Measurements from ENCODE around the gene MIOX. TPM values are rescaled to one million over a fixed set of nuclear protein-coding genes. Genes with fewer than 3 reads are reported as not detected.

MIOX gene
- total and polyA plus RNA-seq, 2 donors: 0.61 to 1.7 TPM

- Histone ChIP-seq H3K36me3 (ENCODE audit: control insufficient read depth in 2 of 2, insufficient read depth in 2 of 2, low read length in 1 of 2) (peaks cover 86 to 87% of the 10 kb centered on the region in 2 donors), H3K4me1 (ENCODE audit: control insufficient read depth in 2 of 2, insufficient read depth in 2 of 2, low read length in 2 of 2) (peaks cover 0 to 4% of the 10 kb centered on the region in 2 donors), H3K4me3 (ENCODE audit: low read length in 2 of 2) (no peak overlapping the region), H3K9me3 (ENCODE audit: control insufficient read depth in 2 of 2, insufficient read depth in 1 of 2, low read length in 1 of 2) (no peaks in the 10 kb centered on the region), H3K27ac (ENCODE audit: low read depth in 1 of 2, low read length in 1 of 2) (no peak overlapping the region), H3K27me3 (ENCODE audit: control insufficient read depth in 2 of 2, insufficient read depth in 1 of 2, low read length in 1 of 2) (no peaks in the 10 kb centered on the region)
- WGBS: over 99% methylated on average over 5 of the region's 5 CpGs
- no peak for DNase-seq (ENCODE audit: low read depth in 6 of 9, low spot score in 9 of 9)
Measured at GRCh38 chr22:50452649-50453048, 34.0 kb upstream of the MIOX start.

- Histone ChIP-seq H3K4me1 (ENCODE audit: control insufficient read depth in 2 of 2, insufficient read depth in 2 of 2, low read length in 2 of 2) (peaks cover 0 to 4% of the 10 kb centered on the region in 2 donors), H3K9me3 (ENCODE audit: control insufficient read depth in 2 of 2, insufficient read depth in 1 of 2, low read length in 1 of 2) (no peaks in the 10 kb centered on the region), H3K36me3 (ENCODE audit: control insufficient read depth in 2 of 2, insufficient read depth in 2 of 2, low read length in 1 of 2) (peaks cover 86 to 90% of the 10 kb centered on the region in 2 donors), H3K4me3 (ENCODE audit: low read length in 2 of 2) (no peak overlapping the region), H3K27ac (ENCODE audit: low read depth in 1 of 2, low read length in 1 of 2) (no peak overlapping the region), H3K27me3 (ENCODE audit: control insufficient read depth in 2 of 2, insufficient read depth in 1 of 2, low read length in 1 of 2) (no peaks in the 10 kb centered on the region)
- WGBS: 97% methylated on average over 27 of the region's 27 CpGs
- no peak for DNase-seq (ENCODE audit: low read depth in 6 of 9, low spot score in 9 of 9)
Measured at GRCh38 chr22:50454556-50455075, 32.0 kb upstream of the MIOX start.

GRCh38 chr22:50455201-50455600 is 31.5 kb upstream of the MIOX start:
- Histone ChIP-seq H3K27ac (ENCODE audit: low read depth in 1 of 2, low read length in 1 of 2) (no peak overlapping the region), H3K27me3 (ENCODE audit: control insufficient read depth in 2 of 2, insufficient read depth in 1 of 2, low read length in 1 of 2) (no peaks in the 10 kb centered on the region), H3K9me3 (ENCODE audit: control insufficient read depth in 2 of 2, insufficient read depth in 1 of 2, low read length in 1 of 2) (no peaks in the 10 kb centered on the region), H3K4me1 (ENCODE audit: control insufficient read depth in 2 of 2, insufficient read depth in 2 of 2, low read length in 2 of 2) (no peaks in the 10 kb centered on the region), H3K4me3 (ENCODE audit: low read length in 2 of 2) (no peak overlapping the region), H3K36me3 (ENCODE audit: control insufficient read depth in 2 of 2, insufficient read depth in 2 of 2, low read length in 1 of 2) (peaks cover 86 to 90% of the 10 kb centered on the region in 2 donors)
- DNase-seq (ENCODE audit: low read depth in 6 of 9, low spot score in 9 of 9): no peak
- 98% methylated on average over 18 of the region's 18 CpGs for WGBS

GRCh38 chr22:50456026-50456425 is 30.6 kb upstream of the MIOX start:
- 97% methylated on average over 11 of the region's 11 CpGs for WGBS
- no peak for DNase-seq (ENCODE audit: low read depth in 6 of 9, low spot score in 9 of 9)
- no peak overlapping the region for H3K27ac ChIP-seq (ENCODE audit: low read depth in 1 of 2, low read length in 1 of 2)
- H3K9me3 ChIP-seq (ENCODE audit: control insufficient read depth in 2 of 2, insufficient read depth in 1 of 2, low read length in 1 of 2): no peaks in the 10 kb centered on the region
- H3K27me3 ChIP-seq (ENCODE audit: control insufficient read depth in 2 of 2, insufficient read depth in 1 of 2, low read length in 1 of 2): no peaks in the 10 kb centered on the region
- no peak overlapping the region for H3K4me3 ChIP-seq (ENCODE audit: low read length in 2 of 2)
- no peaks in the 10 kb centered on the region for H3K4me1 ChIP-seq (ENCODE audit: control insufficient read depth in 2 of 2, insufficient read depth in 2 of 2, low read length in 2 of 2)
- H3K36me3 ChIP-seq (ENCODE audit: control insufficient read depth in 2 of 2, insufficient read depth in 2 of 2, low read length in 1 of 2): peaks cover 90 to 92% of the 10 kb centered on the region in 2 donors

- H3K4me3 ChIP-seq (ENCODE audit: low read length in 2 of 2): no peak overlapping the region
- no peaks in the 10 kb centered on the region for H3K4me1 ChIP-seq (ENCODE audit: control insufficient read depth in 2 of 2, insufficient read depth in 2 of 2, low read length in 2 of 2)
- peaks cover 92% of the 10 kb centered on the region in 2 donors for H3K36me3 ChIP-seq (ENCODE audit: control insufficient read depth in 2 of 2, insufficient read depth in 2 of 2, low read length in 1 of 2)
- H3K27me3 ChIP-seq (ENCODE audit: control insufficient read depth in 2 of 2, insufficient read depth in 1 of 2, low read length in 1 of 2): no peaks in the 10 kb centered on the region
- no peaks in the 10 kb centered on the region for H3K9me3 ChIP-seq (ENCODE audit: control insufficient read depth in 2 of 2, insufficient read depth in 1 of 2, low read length in 1 of 2)
- no peak for DNase-seq (ENCODE audit: low read depth in 6 of 9, low spot score in 9 of 9)
- 94% methylated on average over 34 of the region's 34 CpGs for WGBS
- H3K27ac ChIP-seq (ENCODE audit: low read depth in 1 of 2, low read length in 1 of 2): no peak overlapping the region
Measured at GRCh38 chr22:50456466-50457234, 30.0 kb upstream of the MIOX start.

- Histone ChIP-seq H3K27ac (ENCODE audit: low read depth in 1 of 2, low read length in 1 of 2) (no peak overlapping the region), H3K27me3 (ENCODE audit: control insufficient read depth in 2 of 2, insufficient read depth in 1 of 2, low read length in 1 of 2) (no peaks in the 10 kb centered on the region), H3K4me3 (ENCODE audit: low read length in 2 of 2) (no peak overlapping the region), H3K9me3 (ENCODE audit: control insufficient read depth in 2 of 2, insufficient read depth in 1 of 2, low read length in 1 of 2) (no peaks in the 10 kb centered on the region), H3K4me1 (ENCODE audit: control insufficient read depth in 2 of 2, insufficient read depth in 2 of 2, low read length in 2 of 2) (no peaks in the 10 kb centered on the region), H3K36me3 (ENCODE audit: control insufficient read depth in 2 of 2, insufficient read depth in 2 of 2, low read length in 1 of 2) (peaks cover 97 to 100% of the 10 kb centered on the region in 2 donors)
- WGBS: 97% methylated on average over 22 of the region's 22 CpGs
- DNase-seq (ENCODE audit: low read depth in 6 of 9, low spot score in 9 of 9): no peak
Measured at GRCh38 chr22:50459016-50459415, 27.6 kb upstream of the MIOX start.

GRCh38 chr22:50459496-50460140 is 27.0 kb upstream of the MIOX start:
- H3K27ac ChIP-seq (ENCODE audit: low read depth in 1 of 2, low read length in 1 of 2): no peak overlapping the region
- H3K27me3 ChIP-seq (ENCODE audit: control insufficient read depth in 2 of 2, insufficient read depth in 1 of 2, low read length in 1 of 2): no peaks in the 10 kb centered on the region
- 98% methylated on average over 41 of the region's 41 CpGs for WGBS

GRCh38 chr22:50460938-50461337 is 25.7 kb upstream of the MIOX start:
- no peaks in the 10 kb centered on the region for H3K9me3 ChIP-seq (ENCODE audit: control insufficient read depth in 2 of 2, insufficient read depth in 1 of 2, low read length in 1 of 2)
- no peak overlapping the region for H3K27ac ChIP-seq (ENCODE audit: low read depth in 1 of 2, low read length in 1 of 2)
- DNase-seq (ENCODE audit: low read depth in 6 of 9, low spot score in 9 of 9): no peak
- H3K27me3 ChIP-seq (ENCODE audit: control insufficient read depth in 2 of 2, insufficient read depth in 1 of 2, low read length in 1 of 2): no peaks in the 10 kb centered on the region
- H3K36me3 ChIP-seq (ENCODE audit: control insufficient read depth in 2 of 2, insufficient read depth in 2 of 2, low read length in 1 of 2): peaks cover 97 to 100% of the 10 kb centered on the region in 2 donors
- H3K4me1 ChIP-seq (ENCODE audit: control insufficient read depth in 2 of 2, insufficient read depth in 2 of 2, low read length in 2 of 2): no peaks in the 10 kb centered on the region
- 96% methylated on average over 17 of the region's 17 CpGs for WGBS
- H3K4me3 ChIP-seq (ENCODE audit: low read length in 2 of 2): no peak overlapping the region

More at GRCh38 chr22:50459496-50460140, 27.0 kb upstream of the MIOX start:
- DNase-seq (ENCODE audit: low read depth in 6 of 9, low spot score in 9 of 9): no peak
- H3K9me3 ChIP-seq (ENCODE audit: control insufficient read depth in 2 of 2, insufficient read depth in 1 of 2, low read length in 1 of 2): no peaks in the 10 kb centered on the region
- H3K4me3 ChIP-seq (ENCODE audit: low read length in 2 of 2): no peak overlapping the region
- no peaks in the 10 kb centered on the region for H3K4me1 ChIP-seq (ENCODE audit: control insufficient read depth in 2 of 2, insufficient read depth in 2 of 2, low read length in 2 of 2)
- peaks cover 97 to 100% of the 10 kb centered on the region in 2 donors for H3K36me3 ChIP-seq (ENCODE audit: control insufficient read depth in 2 of 2, insufficient read depth in 2 of 2, low read length in 1 of 2)

GRCh38 chr22:50461536-50461935 is 25.1 kb upstream of the MIOX start:
- H3K4me1 ChIP-seq (ENCODE audit: control insufficient read depth in 2 of 2, insufficient read depth in 2 of 2, low read length in 2 of 2): peaks cover 0 to 3% of the 10 kb centered on the region in 2 donors
- H3K4me3 ChIP-seq (ENCODE audit: low read length in 2 of 2): no peak overlapping the region
- peaks cover 98 to 100% of the 10 kb centered on the region in 2 donors for H3K36me3 ChIP-seq (ENCODE audit: control insufficient read depth in 2 of 2, insufficient read depth in 2 of 2, low read length in 1 of 2)
- WGBS: 98% methylated on average over 26 of the region's 26 CpGs
- no peaks in the 10 kb centered on the region for H3K9me3 ChIP-seq (ENCODE audit: control insufficient read depth in 2 of 2, insufficient read depth in 1 of 2, low read length in 1 of 2)
- H3K27me3 ChIP-seq (ENCODE audit: control insufficient read depth in 2 of 2, insufficient read depth in 1 of 2, low read length in 1 of 2): no peaks in the 10 kb centered on the region
- H3K27ac ChIP-seq (ENCODE audit: low read depth in 1 of 2, low read length in 1 of 2): no peak overlapping the region
- no peak for DNase-seq (ENCODE audit: low read depth in 6 of 9, low spot score in 9 of 9)

Measured in thymus (tissue), 11 donors.